ENCODE measurements around the gene FBXO31.

Gene FBXO31

GRCh38 chr16:87278191-87279093 is 105.1 kb downstream of the FBXO31 start:
- peak in 13 of 14 donors; percentile 4 to 79 (median 36) for DNase-seq
